SK-N-MC (cell line): Measurements from ENCODE around the gene CSF1.

Experiments
- DNase-seq: peaks from one replicate; pipeline ENCODE4 v3.0.0-alpha.2; 2011; ENCODE audit warnings: low read depth, low spot score
- H3K27ac ChIP-seq: fragments of 200-600 bp; sonication (generic); 2 replicates; pipeline ENCODE4 v1.5.1; 2016; ENCODE audit warnings: mixed run types
- H3K36me3 ChIP-seq: fragments of 200-600 bp; sonication (generic); 2 replicates; pipeline ENCODE4 v1.6.1; 2017; ENCODE audit warnings: antibody characterized with exemption, low read length, mixed read lengths; ENCODE audit not compliant: insufficient read depth
- H3K4me3 ChIP-seq: fragments of 200-600 bp; sonication (generic); 2 replicates; pipeline ENCODE4 v1.5.1; 2016
- H3K9ac ChIP-seq: fragments of 200-600 bp; sonication (generic); 2 replicates; pipeline ENCODE4 v1.8.0; 2017; ENCODE audit warnings: mixed run types, mixed read lengths; ENCODE audit not compliant: insufficient read length
- H3K9me3 ChIP-seq: fragments of 200-600 bp; sonication (generic); 2 replicates; pipeline ENCODE4 v1.6.1; 2017; ENCODE audit warnings: low read depth, mild to moderate bottlenecking, antibody characterized with exemption, low read length, moderate library complexity, mixed read lengths
- EZH2 ChIP-seq: fragments of 200-600 bp; sonication (generic); IDR thresholded peaks from one replicate; pipeline ENCODE4 v1.6.1; 2017; ENCODE audit warnings: antibody characterized with exemption
- FOXP2 ChIP-seq: optimal IDR thresholded peaks from 2 replicates; pipeline ENCODE3; 2011; ENCODE audit warnings: mild to moderate bottlenecking, moderate library complexity; ENCODE audit not compliant: insufficient read depth; ENCODE audit errors: extremely low read length, control extremely low read depth
- POLR2AphosphoS5 ChIP-seq: IDR thresholded peaks from 2 replicates; pipeline ENCODE4 v1.6.1; 2012; ENCODE audit warnings: mild to moderate bottlenecking, low read depth, low read length, borderline replicate concordance

Gene CSF1

GRCh38 chr1:109978761-109979488 lies 68.3 kb downstream of the CSF1 start:
- no peak overlapping the region for H3K4me3 ChIP-seq
- TF ChIP-seq EZH2 (no peak), FOXP2 (no peak), POLR2AphosphoS5 (no peak)
- H3K36me3 ChIP-seq = no peaks in the 10 kb centered on the region
- no peak for DNase-seq
- H3K27ac ChIP-seq = no peak overlapping the region
- no peak overlapping the region for H3K9ac ChIP-seq
- no peaks in the 10 kb centered on the region for H3K9me3 ChIP-seq

GRCh38 chr1:109979489-109980091 lies 68.9 kb downstream of the CSF1 start:
- no peaks in the 10 kb centered on the region for H3K36me3 ChIP-seq
- no peak overlapping the region for H3K9ac ChIP-seq
- TF ChIP-seq FOXP2 (no peak), POLR2AphosphoS5 (no peak), EZH2 (no peak)
- H3K27ac ChIP-seq = no peak overlapping the region
- no peaks in the 10 kb centered on the region for H3K9me3 ChIP-seq
- no peak overlapping the region for H3K4me3 ChIP-seq
- DNase-seq = no peak
